Trophoblast cell (in vitro differentiated cells and primary cell): ENCODE results near the gene SESN2.

Source experiments
- DNase-seq, 2 donors: peaks; one replicate each; pipeline ENCODE4 v3.0.0-alpha.2; 2016
- H2AFZ ChIP-seq: 2 replicates; pipeline ENCODE4 v1.6.1; 2013; ENCODE audit warnings: low read length, moderate library complexity, mild to moderate bottlenecking; ENCODE audit not compliant: insufficient read depth, poor library complexity
- H2AK5ac ChIP-seq: 2 replicates; pipeline ENCODE4 v1.6.1; 2013; ENCODE audit warnings: mild to moderate bottlenecking, low read length
- H2BK120ac ChIP-seq: 2 replicates; pipeline ENCODE4 v1.6.1; 2013; ENCODE audit warnings: low read length, mild to moderate bottlenecking, moderate library complexity; ENCODE audit not compliant: insufficient read depth, poor library complexity
- H2BK12ac ChIP-seq: 2 replicates; pipeline ENCODE4 v1.6.1; 2013; ENCODE audit warnings: mild to moderate bottlenecking, low read length, moderate library complexity
- H2BK5ac ChIP-seq: 2 replicates; pipeline ENCODE4 v1.6.1; 2013; ENCODE audit warnings: low read length, low read depth, moderate library complexity, mild to moderate bottlenecking; ENCODE audit not compliant: poor library complexity
- H3K14ac ChIP-seq: 2 replicates; pipeline ENCODE4 v1.6.1; 2013; ENCODE audit warnings: mild to moderate bottlenecking, low read length
- H3K18ac ChIP-seq: 2 replicates; pipeline ENCODE4 v1.6.1; 2013; ENCODE audit warnings: mild to moderate bottlenecking, low read length
- H3K23ac ChIP-seq: 2 replicates; pipeline ENCODE4 v1.6.1; 2013; ENCODE audit warnings: low read length
- H3K27ac ChIP-seq: 2 replicates; pipeline ENCODE4 v1.5.1; 2013; ENCODE audit warnings: low read depth, mild to moderate bottlenecking, inconsistent platforms, low read length, moderate library complexity
- H3K27me3 ChIP-seq: 2 replicates; pipeline ENCODE4 v1.6.1; 2013; ENCODE audit warnings: inconsistent platforms, mild to moderate bottlenecking, low read length, moderate library complexity; ENCODE audit not compliant: insufficient read depth
- H3K36me3 ChIP-seq, 2 experiments: 1 replicate in 1 of 2; 2 replicates in 1 of 2; pipeline ENCODE4 v1.6.1; 2013; ENCODE audit warnings: low read length in 2 of 2, mild to moderate bottlenecking in 2 of 2, moderate library complexity in 1 of 2; ENCODE audit not compliant: insufficient read depth in 2 of 2, control insufficient read depth in 1 of 2
- H3K4ac ChIP-seq: 2 replicates; pipeline ENCODE4 v1.6.1; 2013; ENCODE audit warnings: low read depth, mild to moderate bottlenecking, low read length, moderate library complexity
- H3K4me1 ChIP-seq, 2 experiments: 1 replicate in 1 of 2; 2 replicates in 1 of 2; pipeline ENCODE4 v1.6.1; 2013; ENCODE audit warnings: low read length in 2 of 2, mild to moderate bottlenecking in 2 of 2, moderate library complexity in 1 of 2; ENCODE audit not compliant: insufficient read depth in 2 of 2, control insufficient read depth in 1 of 2
- H3K4me2 ChIP-seq: 2 replicates; pipeline ENCODE4 v1.6.1; 2013; ENCODE audit warnings: inconsistent platforms, mild to moderate bottlenecking, low read length, moderate library complexity
- H3K4me3 ChIP-seq: 2 replicates; pipeline ENCODE4 v1.5.1; 2013; ENCODE audit warnings: mild to moderate bottlenecking, low read depth, low read length, inconsistent platforms
- H3K79me1 ChIP-seq: one replicate; pipeline ENCODE4 v1.6.1; 2013; ENCODE audit warnings: low read length
- H3K79me2 ChIP-seq: 2 replicates; pipeline ENCODE4 v1.6.1; 2013; ENCODE audit warnings: low read length, mild to moderate bottlenecking; ENCODE audit not compliant: control insufficient read depth, insufficient read depth, poor library complexity
- H3K9ac ChIP-seq: 2 replicates; pipeline ENCODE4 v1.6.1; 2013; ENCODE audit warnings: mild to moderate bottlenecking, low read length
- H3K9me3 ChIP-seq: 2 replicates; pipeline ENCODE4 v1.6.1; 2013; ENCODE audit warnings: low read depth, mild to moderate bottlenecking, control low read depth, inconsistent platforms, low read length; ENCODE audit not compliant: insufficient read depth
- H4K12ac ChIP-seq: 2 replicates; pipeline ENCODE4 v1.6.1; 2013; ENCODE audit warnings: low read depth, mild to moderate bottlenecking, low read length, moderate library complexity
- H4K8ac ChIP-seq: 2 replicates; pipeline ENCODE4 v1.6.1; 2013; ENCODE audit warnings: low read depth, mild to moderate bottlenecking, low read length, moderate library complexity
- H4K91ac ChIP-seq: one replicate; pipeline ENCODE4 v1.6.1; 2013; ENCODE audit warnings: low read depth, mild to moderate bottlenecking, low read length, moderate library complexity
- WGBS: extraction: QIAGEN DNeasy Blood & Tissue Kit; methylation state at CpG from one replicate; pipeline ENCODE4 v1.1.7; 2013; ENCODE audit warnings: missing lambda C conversion rate; ENCODE audit not compliant: insufficient read length, insufficient coverage; ENCODE audit errors: extremely low coverage; 5-methylcytosine and 5-hydroxymethylcytosine counted together

The SESN2 gene

DNA sequence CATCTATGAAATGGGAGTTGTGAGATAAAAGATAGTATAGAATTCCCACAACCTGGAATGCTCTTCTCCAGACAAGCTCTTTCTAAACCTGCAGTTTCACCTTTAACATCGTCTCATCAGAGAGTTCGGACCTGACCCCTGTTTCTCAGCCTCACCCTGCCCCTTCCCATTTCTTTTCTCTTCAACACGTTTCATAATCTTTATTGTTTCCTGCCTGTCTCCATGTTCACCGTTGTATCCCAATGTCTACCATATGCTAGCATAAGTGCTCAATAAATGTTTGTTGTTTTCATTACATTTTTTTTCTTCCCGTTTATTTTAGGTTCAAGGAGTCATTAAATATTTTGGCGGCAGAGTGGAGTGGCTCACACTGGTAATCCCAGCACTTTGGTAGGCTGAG is 32.4 kb downstream of the SESN2 start:
- Histone ChIP-seq H3K4ac (no peak overlapping the region), H3K4me2 (no peak overlapping the region), H3K18ac (no peak overlapping the region), H4K12ac (no peak overlapping the region), H2BK5ac (no peak overlapping the region), H4K8ac (no peak overlapping the region), H2AK5ac (no peak overlapping the region), H3K9ac (no peak overlapping the region), H2AFZ (no peak overlapping the region), H3K23ac (no peak overlapping the region), H3K79me1 (peaks cover 2% of the 10 kb centered on the region), H3K4me1 (peaks cover 0 to 5% of the 10 kb centered on the region in 2 experiments), H3K9me3 (no peaks in the 10 kb centered on the region), H3K27ac (no peak overlapping the region), H3K36me3 (no peaks in the 10 kb centered on the region), H2BK120ac (no peak overlapping the region), H2BK12ac (no peak overlapping the region), H3K4me3 (no peak overlapping the region), H3K14ac (no peak overlapping the region), H4K91ac (no peak overlapping the region), H3K27me3 (no peaks in the 10 kb centered on the region), H3K79me2 (no peaks in the 10 kb centered on the region)
- no peak for DNase-seq
- no CpG with 5 or more reads among the region's 6 CpGs for WGBS

DNA sequence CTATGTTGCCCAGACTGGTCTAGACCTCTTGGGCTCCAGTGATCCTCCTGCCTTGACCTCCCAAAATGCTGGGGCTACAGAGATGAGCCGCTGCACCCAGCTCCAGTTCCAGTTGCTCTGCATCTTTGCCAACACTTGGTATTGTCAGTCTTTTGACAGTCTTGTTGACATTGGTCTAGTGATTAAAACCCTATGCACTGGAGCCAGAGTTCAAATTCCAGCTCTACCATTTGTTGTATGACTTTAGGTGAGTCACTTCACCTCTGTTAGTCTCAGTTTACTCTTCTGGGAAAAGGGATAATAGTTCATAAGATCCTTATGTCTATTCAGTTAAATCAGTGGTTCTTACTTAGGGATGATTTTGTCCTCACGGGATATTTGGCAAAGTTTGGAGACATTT is 36.6 kb downstream of the SESN2 start:
- Histone ChIP-seq H2AK5ac (no peak overlapping the region), H3K4me2 (no peak overlapping the region), H3K23ac (no peak overlapping the region), H2BK120ac (no peak overlapping the region), H3K18ac (no peak overlapping the region), H2BK5ac (no peak overlapping the region), H3K79me1 (peaks cover 5% of the 10 kb centered on the region), H2BK12ac (peak overlapping the region; percentile 15), H3K27me3 (no peaks in the 10 kb centered on the region), H3K79me2 (no peaks in the 10 kb centered on the region), H2AFZ (no peak overlapping the region), H4K8ac (no peak overlapping the region), H3K9me3 (no peaks in the 10 kb centered on the region), H3K36me3 (no peaks in the 10 kb centered on the region), H3K4me3 (no peak overlapping the region), H3K27ac (no peak overlapping the region), H4K12ac (no peak overlapping the region), H3K4me1 (peaks cover 3 to 4% of the 10 kb centered on the region in 2 experiments), H3K14ac (no peak overlapping the region), H3K9ac (no peak overlapping the region), H3K4ac (no peak overlapping the region), H4K91ac (peak overlapping the region; percentile 35)
- whole genome bisulfite sequencing: no CpG with 5 or more reads among the region's 2 CpGs
- DNase-seq: no peak

DNA sequence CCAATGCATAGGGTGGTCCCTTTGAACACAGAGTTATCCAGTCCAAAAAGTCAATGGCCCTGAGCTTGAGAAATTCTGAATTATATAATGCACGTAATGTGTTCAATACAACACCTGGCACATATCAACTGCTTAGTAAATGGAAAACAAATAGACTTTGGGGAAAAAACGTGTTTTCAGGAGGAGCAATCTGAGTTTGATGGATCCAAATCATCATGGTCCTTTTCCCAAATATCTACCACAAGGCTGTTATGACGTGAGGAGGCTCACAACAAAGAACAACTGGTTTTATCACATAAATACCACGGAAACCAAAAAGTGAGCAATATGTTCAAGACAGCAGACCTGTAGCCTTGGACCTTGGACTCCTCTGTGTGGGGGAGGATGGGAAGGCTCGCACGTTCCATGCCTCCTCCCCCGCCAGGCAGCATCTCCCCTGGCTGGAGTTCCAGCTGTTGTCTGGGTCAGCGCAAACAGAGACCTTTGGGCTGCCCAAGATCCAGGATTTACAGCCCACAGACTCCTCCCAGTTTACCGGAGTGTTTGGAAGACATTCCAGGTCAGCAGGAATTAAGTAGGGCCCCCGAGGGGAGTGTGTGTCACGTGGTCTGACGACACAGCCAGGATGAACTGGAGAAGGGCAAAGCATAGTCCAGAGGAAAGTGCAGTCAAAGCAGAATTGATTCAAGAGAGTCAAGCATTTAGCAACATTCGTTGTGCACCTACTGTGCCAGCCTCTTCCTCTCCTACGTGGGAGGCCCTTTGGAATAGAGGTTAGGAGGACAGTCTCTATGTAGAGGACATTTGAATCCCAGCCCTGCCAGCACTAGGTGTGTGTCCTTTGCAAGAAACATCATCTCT is 37.3 kb downstream of the SESN2 start:
- H4K8ac ChIP-seq: no peak overlapping the region
- peak overlapping the region; percentile 47 for H3K4me2 ChIP-seq
- H4K91ac ChIP-seq: no peak overlapping the region
- no peaks in the 10 kb centered on the region for H3K9me3 ChIP-seq
- H3K14ac ChIP-seq: peak overlapping the region; percentile 33
- H3K79me2 ChIP-seq: no peaks in the 10 kb centered on the region
- H3K36me3 ChIP-seq: no peaks in the 10 kb centered on the region
- H3K4me1 ChIP-seq: peaks cover 3 to 8% of the 10 kb centered on the region in 2 experiments
- H3K23ac ChIP-seq: no peak overlapping the region
- H3K4ac ChIP-seq: no peak overlapping the region
- DNase-seq: peak; percentile 97
- no CpG with 5 or more reads among the region's 14 CpGs for WGBS
- no peak overlapping the region for H3K4me3 ChIP-seq
- peak overlapping the region; percentile 8 for H2BK120ac ChIP-seq
- no peaks in the 10 kb centered on the region for H3K27me3 ChIP-seq
- H3K79me1 ChIP-seq: peaks cover 5% of the 10 kb centered on the region
- no peak overlapping the region for H2BK5ac ChIP-seq
- H3K27ac ChIP-seq: peak overlapping the region; percentile 29
- H4K12ac ChIP-seq: no peak overlapping the region
- peak overlapping the region; percentile 15 for H2BK12ac ChIP-seq
- no peak overlapping the region for H2AK5ac ChIP-seq
- H3K9ac ChIP-seq: no peak overlapping the region
- no peak overlapping the region for H2AFZ ChIP-seq
- no peak overlapping the region for H3K18ac ChIP-seq

DNA sequence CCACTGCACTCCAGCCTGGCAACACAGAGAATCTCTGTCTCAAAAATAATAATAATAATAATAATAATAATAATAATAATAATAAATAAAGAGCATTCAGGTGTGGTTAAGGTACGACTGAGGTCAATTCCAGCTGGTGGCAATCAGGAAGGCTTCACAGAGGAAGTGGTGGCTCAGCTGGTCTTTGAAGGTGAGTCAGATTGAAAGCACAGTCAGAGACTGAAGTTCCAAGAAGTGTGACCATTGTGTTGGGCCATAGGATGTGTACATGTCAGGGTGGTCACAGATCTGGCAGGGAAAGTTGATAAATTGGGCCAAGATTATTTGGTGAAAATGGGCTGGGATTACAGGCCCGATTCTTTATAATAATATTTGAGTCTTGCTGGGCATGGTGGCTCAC is 38.5 kb downstream of the SESN2 start:
- Histone ChIP-seq H4K12ac (no peak overlapping the region), H2BK120ac (no peak overlapping the region), H3K27me3 (no peaks in the 10 kb centered on the region), H3K4me1 (peaks cover 5 to 8% of the 10 kb centered on the region in 2 experiments), H2BK5ac (no peak overlapping the region), H3K4me3 (no peak overlapping the region), H3K18ac (no peak overlapping the region), H3K27ac (no peak overlapping the region), H3K4me2 (no peak overlapping the region), H3K14ac (no peak overlapping the region), H2AFZ (no peak overlapping the region), H4K8ac (no peak overlapping the region), H3K79me2 (peaks cover 1% of the 10 kb centered on the region), H3K36me3 (no peaks in the 10 kb centered on the region), H3K9ac (no peak overlapping the region), H2BK12ac (peak overlapping the region; percentile 91), H4K91ac (peak overlapping the region; percentile 58), H3K79me1 (peaks cover 7% of the 10 kb centered on the region), H3K4ac (no peak overlapping the region), H3K9me3 (no peaks in the 10 kb centered on the region), H2AK5ac (peak overlapping the region; percentile 72), H3K23ac (no peak overlapping the region)
- no CpG with 5 or more reads among the region's 2 CpGs for WGBS
- DNase-seq: peak; percentile 45 to 64
